Keratinocyte (primary cell): ENCODE measurements around the gene EWSR1.
"Not testable (repeated sequence)": the region's sequence is repeated elsewhere in the genome, so short reads cannot be mapped to it uniquely, and the experiment has no call there.

Experiments used
- CTCF ChIP-seq, 3 experiments: IDR thresholded peaks in 1 of 3; conservative IDR thresholded peaks in 1 of 3; optimal IDR thresholded peaks in 1 of 3; 2 replicates in 2 of 3; 3 replicates in 1 of 3; pipeline versions ENCODE3 to v1.5.1; 2011; ENCODE audit warnings: low read length in 3 of 3, mild to moderate bottlenecking in 3 of 3, moderate library complexity in 2 of 3, control low read depth in 1 of 3, inconsistent platforms in 1 of 3; ENCODE audit not compliant: insufficient read depth in 2 of 3; ENCODE audit errors: extremely low read depth in 1 of 3
- EZH2 ChIP-seq: IDR thresholded peaks from one replicate; pipeline ENCODE4 v1.6.1; 2012; ENCODE audit warnings: inconsistent platforms, mild to moderate bottlenecking, low read length, moderate library complexity

- TF ChIP-seq EZH2; CTCF (optimal IDR thresholded peaks at IDR 0.05 in 1 of 3, IDR thresholded peaks at IDR 0.05 in 1 of 3, conservative IDR thresholded peaks at IDR 0.05 in 1 of 3; ENCODE audit: extremely low read depth in 1 of 3, insufficient read depth in 2 of 3, low read length in 3 of 3): not testable (repeated sequence)
These were observed 76.8 kb downstream of the EWSR1 start for GRCh38 chr22:29344889-29345288.
